NT2/D1 (cell line): ENCODE measurements around the gene IL15RA.

Experiments
- SUZ12 ChIP-seq: IDR thresholded peaks from 2 replicates; pipeline ENCODE4 v1.6.1; 2011; ENCODE audit not compliant: insufficient read length, insufficient read depth; ENCODE audit errors: extremely low read depth
- YY1 ChIP-seq: IDR thresholded peaks from 2 replicates; pipeline ENCODE4 v1.6.1; 2011; ENCODE audit not compliant: insufficient read length, insufficient read depth
- ZNF274 ChIP-seq: IDR thresholded peaks from 2 replicates; pipeline ENCODE4 v1.6.1; 2011; ENCODE audit warnings: mild to moderate bottlenecking, low read depth, low read length

GRCh38 chr10:5921746-5922145, 55.6 kb downstream of the IL15RA start:
- TF ChIP-seq ZNF274, result no peak
- TF ChIP-seq YY1, result no peak
- no peak for TF ChIP-seq SUZ12
